Mucosa of descending colon (tissue), 3 donors: Measurements from ENCODE around the gene BICC1. TPM values are rescaled to one million over a fixed set of nuclear protein-coding genes. Genes with fewer than 3 reads are reported as not detected.
A peak's percentile ranks its signal among the peaks of the same experiment; 100 is the strongest.

Experiments used
- ATAC-seq: fragments of 200-7000 bp; cut with Tn5 transposase; one replicate; pipeline ENCODE4 v1.9.1; 2020; ENCODE audit warnings: mild to moderate bottlenecking, moderate library complexity
- DNase-seq, 3 donors: peaks; one replicate each; pipeline ENCODE4 v3.0.0-alpha.2; 2020
- H3K36me3 ChIP-seq: fragments of 200-600 bp; one replicate; pipeline ENCODE4 v1.8.0; 2021; ENCODE audit warnings: low read depth, mild to moderate bottlenecking
- H3K4me1 ChIP-seq: fragments of 200-600 bp; one replicate; pipeline ENCODE4 v1.8.0; 2021; ENCODE audit warnings: low read depth, mild to moderate bottlenecking
- H3K4me3 ChIP-seq: fragments of 200-600 bp; one replicate; pipeline ENCODE4 v1.8.0; 2021; ENCODE audit warnings: mild to moderate bottlenecking
- H3K9me3 ChIP-seq: fragments of 200-600 bp; one replicate; pipeline ENCODE4 v1.8.0; 2021; ENCODE audit warnings: mild to moderate bottlenecking
- CTCF ChIP-seq: fragments of 200-600 bp; IDR thresholded peaks from one replicate; pipeline ENCODE4 v1.8.0; 2022; ENCODE audit warnings: antibody characterized with exemption, mild to moderate bottlenecking
- intact Hi-C, 2 donors: fragments of 100-400 bp; cut with DNase I in 1 of 2; cut with micrococcal nuclease in 1 of 2; formaldehyde crosslinking; loops; one replicate each; pipeline versions ENCODE4 v1.11.0 to v1.11.1; 2022; cut with DNase I, micrococcal nuclease
- total RNA-seq, 3 donors: library from RNA; stranded (reverse); fragmentation: NEBNext Ultra II Directional in 2 of 3; extraction: Animal tissue kit (Norgen Biotek cat#: 25700) in 2 of 3; gene quantifications; one replicate each; pipeline versions ENCODE4 v1.2.1 to v1.2.4, GENCODE V29; 2021 to 2023
- donor health status: DM: no; HTN: no; CAD: no; lungs with moderate emphysema.
- donor health status: DM: no; HTN: no; CAD: no.
- donor health status: DM: no; HTN: yes; CAD: no.

BICC1 gene
- total RNA-seq, 3 donors from 2014 or later, result 1.1 to 5.9 (median 3.5) TPM

- Histone ChIP-seq H3K9me3 (no peaks in the 10 kb centered on the region), H3K4me1 (no peaks in the 10 kb centered on the region), H3K36me3 (no peaks in the 10 kb centered on the region), H3K4me3 (no peak overlapping the region)
- ATAC-seq (no peak), DNase-seq (peak in 1 of 3 donors; percentile 14)
- intact Hi-C loops, result no loop called here
- TF ChIP-seq CTCF, result no peak
Measured at GRCh38 chr10:58701405-58702135, 188.9 kb downstream of the BICC1 start.

- Histone ChIP-seq H3K36me3 (no peaks in the 10 kb centered on the region), H3K9me3 (no peaks in the 10 kb centered on the region), H3K4me3 (no peak overlapping the region), H3K4me1 (no peaks in the 10 kb centered on the region)
- no peak for TF ChIP-seq CTCF
- DNase-seq (no peak), ATAC-seq (no peak)
- intact Hi-C loops, result no loop called here
Measured at GRCh38 chr10:58704226-58704625, 191.6 kb downstream of the BICC1 start.

DNA sequence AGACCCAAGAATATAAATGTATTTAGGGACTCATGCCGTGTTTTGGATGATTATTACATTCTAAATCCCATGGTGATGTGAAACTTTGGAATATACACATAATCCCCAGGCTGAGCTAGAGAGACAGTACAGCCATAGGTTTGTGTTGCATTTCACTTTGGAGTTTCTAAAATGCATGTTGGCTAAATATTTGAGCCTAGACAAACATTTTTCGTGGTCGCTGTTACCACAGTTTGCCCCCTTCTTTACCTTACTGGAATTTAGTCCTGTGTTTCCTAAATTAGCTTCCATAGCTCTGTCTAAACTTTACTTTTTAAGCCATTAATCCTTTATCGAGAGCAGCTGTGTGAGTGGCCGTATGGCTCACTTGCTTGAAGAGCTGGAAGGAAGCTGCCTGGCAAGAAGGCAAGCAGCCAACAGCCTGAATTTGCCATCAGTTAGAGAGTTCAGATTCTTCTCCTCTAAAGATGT, 192.0 kb downstream of the BICC1 start:
- Histone ChIP-seq H3K36me3 (no peaks in the 10 kb centered on the region), H3K9me3 (no peaks in the 10 kb centered on the region), H3K4me3 (no peak overlapping the region), H3K4me1 (no peaks in the 10 kb centered on the region)
- intact Hi-C loops, result no loop called here
- DNase-seq (no peak), ATAC-seq (no peak)
- TF ChIP-seq CTCF, result no peak

- no peaks in the 10 kb centered on the region for H3K36me3 ChIP-seq
- H3K9me3 ChIP-seq, result no peaks in the 10 kb centered on the region
- TF ChIP-seq CTCF, result no peak
- no peak overlapping the region for H3K4me3 ChIP-seq
- DNase-seq, result no peak
- intact Hi-C loops, result no loop called here
- no peak for ATAC-seq
- no peaks in the 10 kb centered on the region for H3K4me1 ChIP-seq
Measured at GRCh38 chr10:58706836-58707235, 194.2 kb downstream of the BICC1 start.

DNA sequence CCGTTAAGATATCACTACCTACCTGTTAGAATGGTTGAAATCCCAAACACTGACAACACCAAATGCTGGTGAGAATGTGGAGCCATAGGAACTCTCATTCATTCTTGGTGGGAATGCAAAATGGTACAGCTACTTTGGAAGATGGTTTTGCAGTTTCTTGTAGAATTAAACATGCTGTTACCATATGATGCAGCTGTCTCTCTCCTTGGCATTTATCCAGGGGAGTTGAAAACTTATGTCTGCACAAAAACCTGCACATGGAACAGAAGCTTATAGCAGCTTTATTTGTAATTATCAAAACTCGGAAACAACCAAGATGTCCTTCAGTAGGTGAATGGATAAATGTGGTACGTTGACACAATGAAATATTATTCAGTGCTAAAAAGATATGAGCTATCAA, 199.5 kb downstream of the BICC1 start:
- no peak overlapping the region for H3K4me3 ChIP-seq
- ATAC-seq (no peak), DNase-seq (no peak)
- intact Hi-C loops, result no loop called here
- H3K9me3 ChIP-seq, result no peaks in the 10 kb centered on the region
- TF ChIP-seq CTCF, result no peak
- H3K36me3 ChIP-seq, result no peaks in the 10 kb centered on the region
- H3K4me1 ChIP-seq, result no peaks in the 10 kb centered on the region

- DNase-seq (no peak), ATAC-seq (no peak)
- Histone ChIP-seq H3K36me3 (no peaks in the 10 kb centered on the region), H3K4me1 (no peaks in the 10 kb centered on the region), H3K4me3 (no peak overlapping the region), H3K9me3 (no peaks in the 10 kb centered on the region)
- TF ChIP-seq CTCF, result no peak
- intact Hi-C loops, result no loop called here
Measured at GRCh38 chr10:58712982-58713381, 200.3 kb downstream of the BICC1 start.
